Natural killer cell (primary cell): ENCODE data around the gene EXTL1. TPM values are rescaled to one million over a fixed set of nuclear protein-coding genes. Genes with fewer than 3 reads are reported as not detected.

Experiments used
- ATAC-seq, 3 donors: fragments of 150-1000 bp in 2 of 3; fragments of 200-7000 bp in 1 of 3; cut with Tn5 transposase; 1 replicate in 1 of 3; 2 replicates in 2 of 3; pipeline ENCODE4 v1.10.0; 2021; ENCODE audit warnings: mild to moderate bottlenecking in 2 of 3, moderate library complexity in 2 of 3
- DNase-seq, 2 donors: peaks; one replicate each; pipeline versions ENCODE4 v3.0.0 to v3.0.0-alpha.2; 2013 to 2021; ENCODE audit warnings: mixed read lengths in 1 of 2
- H3K27ac ChIP-seq: one replicate; pipeline ENCODE4 v1.5.1; 2013; ENCODE audit warnings: mild to moderate bottlenecking, low read length
- H3K27me3 ChIP-seq: one replicate; pipeline ENCODE4 v1.6.1; 2013; ENCODE audit warnings: low read length; ENCODE audit not compliant: control insufficient read depth, insufficient read depth
- H3K36me3 ChIP-seq: one replicate; pipeline ENCODE4 v1.6.1; 2013; ENCODE audit warnings: low read length; ENCODE audit not compliant: control insufficient read depth, insufficient read depth
- H3K4me1 ChIP-seq: one replicate; pipeline ENCODE4 v1.6.1; 2013; ENCODE audit warnings: low read length; ENCODE audit not compliant: control insufficient read depth, insufficient read depth
- H3K4me3 ChIP-seq: one replicate; pipeline ENCODE4 v1.5.1; 2013; ENCODE audit warnings: low read length
- H3K9me3 ChIP-seq: one replicate; pipeline ENCODE4 v1.6.1; 2013; ENCODE audit warnings: low read length; ENCODE audit not compliant: control insufficient read depth, insufficient read depth
- H3K27ac Mint-ChIP-seq, 2 donors: one replicate each; pipeline ENCODE4 v1.8.0; 2022; ENCODE audit warnings: mild to moderate bottlenecking in 2 of 2, mixed read lengths in 2 of 2, moderate library complexity in 1 of 2
- H3K27me3 Mint-ChIP-seq, 2 donors: one replicate each; pipeline ENCODE4 v1.8.0; 2022; ENCODE audit warnings: low read depth in 2 of 2, mixed read lengths in 2 of 2
- H3K36me3 Mint-ChIP-seq: one replicate; pipeline ENCODE4 v1.8.0; 2022; ENCODE audit warnings: mixed read lengths
- H3K4me1 Mint-ChIP-seq, 2 donors: one replicate each; pipeline ENCODE4 v1.8.0; 2022; ENCODE audit warnings: mixed read lengths in 2 of 2
- H3K4me3 Mint-ChIP-seq: one replicate; pipeline ENCODE4 v1.8.0; 2022; ENCODE audit warnings: mild to moderate bottlenecking, moderate library complexity, mixed read lengths
- H3K9me3 Mint-ChIP-seq, 2 donors: one replicate each; pipeline ENCODE4 v1.8.0; 2022; ENCODE audit warnings: mixed read lengths in 2 of 2
- WGBS: methylation state at CpG from one replicate; pipeline ENCODE4 v1.1.7; 2013; ENCODE audit warnings: missing lambda C conversion rate; ENCODE audit not compliant: insufficient coverage; 5-methylcytosine and 5-hydroxymethylcytosine counted together
- intact Hi-C: fragments of 100-400 bp; cut with micrococcal nuclease; formaldehyde crosslinking; loops from one replicate; pipeline ENCODE4 v1.14.2; 2022
- total RNA-seq, 4 donors: library from RNA; stranded (reverse); fragments of 120-200 nt in 1 of 4; gene quantifications; one replicate each; pipeline versions ENCODE4 v1.2.3 to v1.2.4, GENCODE V29; 2013 to 2022
- TF ChIP-seq, protein P1 (sequence below): fragments of 200-600 bp; IDR thresholded peaks from one replicate; pipeline ENCODE4 v1.8.0; 2022; ENCODE audit warnings: antibody characterized with exemption

The EXTL1 gene, protein sequence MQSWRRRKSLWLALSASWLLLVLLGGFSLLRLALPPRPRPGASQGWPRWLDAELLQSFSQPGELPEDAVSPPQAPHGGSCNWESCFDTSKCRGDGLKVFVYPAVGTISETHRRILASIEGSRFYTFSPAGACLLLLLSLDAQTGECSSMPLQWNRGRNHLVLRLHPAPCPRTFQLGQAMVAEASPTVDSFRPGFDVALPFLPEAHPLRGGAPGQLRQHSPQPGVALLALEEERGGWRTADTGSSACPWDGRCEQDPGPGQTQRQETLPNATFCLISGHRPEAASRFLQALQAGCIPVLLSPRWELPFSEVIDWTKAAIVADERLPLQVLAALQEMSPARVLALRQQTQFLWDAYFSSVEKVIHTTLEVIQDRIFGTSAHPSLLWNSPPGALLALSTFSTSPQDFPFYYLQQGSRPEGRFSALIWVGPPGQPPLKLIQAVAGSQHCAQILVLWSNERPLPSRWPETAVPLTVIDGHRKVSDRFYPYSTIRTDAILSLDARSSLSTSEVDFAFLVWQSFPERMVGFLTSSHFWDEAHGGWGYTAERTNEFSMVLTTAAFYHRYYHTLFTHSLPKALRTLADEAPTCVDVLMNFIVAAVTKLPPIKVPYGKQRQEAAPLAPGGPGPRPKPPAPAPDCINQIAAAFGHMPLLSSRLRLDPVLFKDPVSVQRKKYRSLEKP
- total RNA-seq, result not detected
- total RNA-seq (2013), result not detected

DNA sequence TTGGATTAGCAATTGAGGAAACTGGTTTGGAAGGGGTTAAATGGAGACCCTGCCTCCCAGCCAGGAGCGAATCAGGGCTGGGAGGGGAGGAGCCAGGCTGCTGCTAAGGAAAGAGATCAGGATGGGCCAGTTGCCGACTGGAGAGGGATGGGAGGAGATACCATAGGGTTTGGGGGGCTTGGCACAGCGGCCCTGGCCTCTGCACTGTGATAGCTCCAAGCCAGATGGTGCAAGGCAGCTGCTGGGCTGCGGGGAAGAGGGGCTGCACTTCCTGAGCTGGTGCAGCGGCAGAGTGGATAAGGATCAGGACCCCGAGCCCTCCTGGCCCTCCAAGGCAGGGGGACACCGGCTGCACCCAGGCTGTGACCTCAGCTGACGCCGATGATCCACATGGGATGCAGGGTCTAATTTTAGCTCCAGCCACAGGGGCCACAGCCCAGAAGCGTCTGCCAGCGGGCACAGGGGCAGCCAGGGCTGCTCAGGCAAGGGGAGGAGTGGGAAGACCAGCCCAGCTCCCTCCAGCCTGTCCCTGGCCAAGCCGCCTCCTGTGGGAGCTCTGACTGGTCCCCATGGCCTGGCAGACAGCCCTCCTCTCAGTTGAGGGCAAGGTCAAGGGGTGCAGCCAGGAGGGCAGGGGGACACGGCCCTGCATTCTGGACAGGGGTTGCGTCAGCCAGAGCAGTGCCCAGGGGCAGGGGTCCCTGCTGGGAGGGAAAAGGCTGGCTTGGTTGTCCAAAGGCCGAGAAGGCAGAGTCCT is at the start of gene EXTL1:
TSS of gene EXTL1 (plus strand) at position 129 of the 757 bp plus-strand sequence. CDS start 872 bp downstream, outside the sequence.
- Histone ChIP-seq H3K4me1 (peaks cover 6% of the 10 kb centered on the region), H3K27ac (no peak within 1 kb of the TSS), H3K4me3 (no peak within 1 kb of the TSS), H3K27me3 (no peaks in the 10 kb centered on the region), H3K9me3 (no peaks in the 10 kb centered on the region), H3K36me3 (no peaks in the 10 kb centered on the region)
- no peaks in the 10 kb centered on the region for H3K9me3 Mint-ChIP-seq
- ATAC-seq, result no peak
- no peak within 1 kb of the TSS for H3K4me3 Mint-ChIP-seq
- WGBS, result 72% methylated on average over 15 of the region's 15 CpGs
- intact Hi-C loops, result no loop called here
- no peak for DNase-seq
- TF ChIP-seq, protein P1, sequence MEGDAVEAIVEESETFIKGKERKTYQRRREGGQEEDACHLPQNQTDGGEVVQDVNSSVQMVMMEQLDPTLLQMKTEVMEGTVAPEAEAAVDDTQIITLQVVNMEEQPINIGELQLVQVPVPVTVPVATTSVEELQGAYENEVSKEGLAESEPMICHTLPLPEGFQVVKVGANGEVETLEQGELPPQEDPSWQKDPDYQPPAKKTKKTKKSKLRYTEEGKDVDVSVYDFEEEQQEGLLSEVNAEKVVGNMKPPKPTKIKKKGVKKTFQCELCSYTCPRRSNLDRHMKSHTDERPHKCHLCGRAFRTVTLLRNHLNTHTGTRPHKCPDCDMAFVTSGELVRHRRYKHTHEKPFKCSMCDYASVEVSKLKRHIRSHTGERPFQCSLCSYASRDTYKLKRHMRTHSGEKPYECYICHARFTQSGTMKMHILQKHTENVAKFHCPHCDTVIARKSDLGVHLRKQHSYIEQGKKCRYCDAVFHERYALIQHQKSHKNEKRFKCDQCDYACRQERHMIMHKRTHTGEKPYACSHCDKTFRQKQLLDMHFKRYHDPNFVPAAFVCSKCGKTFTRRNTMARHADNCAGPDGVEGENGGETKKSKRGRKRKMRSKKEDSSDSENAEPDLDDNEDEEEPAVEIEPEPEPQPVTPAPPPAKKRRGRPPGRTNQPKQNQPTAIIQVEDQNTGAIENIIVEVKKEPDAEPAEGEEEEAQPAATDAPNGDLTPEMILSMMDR, result no peak
- no peak within 1 kb of the TSS for H3K27ac Mint-ChIP-seq
- peaks cover 0 to 10% of the 10 kb centered on the region in 2 donors for H3K27me3 Mint-ChIP-seq
- no peaks in the 10 kb centered on the region for H3K36me3 Mint-ChIP-seq
- peaks cover 5 to 8% of the 10 kb centered on the region in 2 donors for H3K4me1 Mint-ChIP-seq

- no peak overlapping the region for H3K4me3 Mint-ChIP-seq
Observed at GRCh38 chr1:25971811-25972180, 49.8 kb upstream of the EXTL1 start.

GRCh38 chr1:25973610-25974321 is 47.8 kb upstream of the EXTL1 start:
- ATAC-seq (no peak), DNase-seq (no peak)
- H3K27me3 Mint-ChIP-seq, result no peaks in the 10 kb centered on the region
- H3K9me3 Mint-ChIP-seq, result no peaks in the 10 kb centered on the region
- peaks cover 80% of the 10 kb centered on the region for H3K36me3 ChIP-seq
- H3K27ac ChIP-seq, result no peak overlapping the region
- H3K27ac Mint-ChIP-seq, result peak overlapping the region; percentile 36 to 83
- peaks cover 15% of the 10 kb centered on the region for H3K4me1 ChIP-seq
- TF ChIP-seq, protein P1, result no peak
- H3K4me3 ChIP-seq, result no peak overlapping the region
- intact Hi-C loops, result no loop called here
- H3K4me1 Mint-ChIP-seq, result peaks cover 63% of the 10 kb centered on the region in 2 donors
- WGBS, result 95% methylated on average over 6 of the region's 6 CpGs
- H3K36me3 Mint-ChIP-seq, result peaks cover 22% of the 10 kb centered on the region
- H3K27me3 ChIP-seq, result no peaks in the 10 kb centered on the region
- no peaks in the 10 kb centered on the region for H3K9me3 ChIP-seq
- no peak overlapping the region for H3K4me3 Mint-ChIP-seq

More at GRCh38 chr1:25971811-25972180, 49.8 kb upstream of the EXTL1 start:
- H3K9me3 ChIP-seq, result no peaks in the 10 kb centered on the region
- Mint-ChIP-seq H3K27ac (peak overlapping the region; percentile 36 to 83), H3K4me1 (peaks cover 54 to 69% of the 10 kb centered on the region in 2 donors), H3K27me3 (no peaks in the 10 kb centered on the region), H3K36me3 (peaks cover 12% of the 10 kb centered on the region), H3K9me3 (no peaks in the 10 kb centered on the region)
- WGBS, result no CpG with 5 or more reads among the region's 1 CpG
- ATAC-seq (no peak), DNase-seq (no peak)
- intact Hi-C loops, result no loop called here
- H3K27me3 ChIP-seq, result no peaks in the 10 kb centered on the region
- H3K4me3 ChIP-seq, result no peak overlapping the region
- peaks cover 80% of the 10 kb centered on the region for H3K36me3 ChIP-seq
- peak overlapping the region; percentile 24 for H3K27ac ChIP-seq
- TF ChIP-seq, protein P1, result no peak
- H3K4me1 ChIP-seq, result peaks cover 15% of the 10 kb centered on the region
